ENCODE measurements around the gene OR5B12.

DNA sequence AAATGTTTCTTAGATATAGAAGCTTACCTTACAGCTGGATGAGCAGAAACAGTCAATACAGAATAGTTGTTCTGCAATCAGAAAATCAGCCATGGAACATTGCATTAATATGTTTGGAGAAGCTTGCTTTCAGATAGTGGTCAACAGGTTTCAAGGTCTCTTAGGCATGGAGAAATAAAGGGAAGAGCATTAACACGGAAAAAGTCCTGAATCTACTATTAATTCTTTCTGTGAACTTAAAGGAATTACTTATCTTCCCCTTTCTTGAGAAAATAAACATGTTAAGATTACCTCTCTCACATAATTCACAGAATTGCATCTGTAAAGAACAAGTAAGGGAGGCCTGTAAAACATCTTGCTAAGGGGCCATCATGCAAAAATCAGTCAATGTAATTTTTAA is 35.3 kb downstream of the OR5B12 start, which contains the start of gene OR5B3:
- TF ChIP-seq, protein P1, sequence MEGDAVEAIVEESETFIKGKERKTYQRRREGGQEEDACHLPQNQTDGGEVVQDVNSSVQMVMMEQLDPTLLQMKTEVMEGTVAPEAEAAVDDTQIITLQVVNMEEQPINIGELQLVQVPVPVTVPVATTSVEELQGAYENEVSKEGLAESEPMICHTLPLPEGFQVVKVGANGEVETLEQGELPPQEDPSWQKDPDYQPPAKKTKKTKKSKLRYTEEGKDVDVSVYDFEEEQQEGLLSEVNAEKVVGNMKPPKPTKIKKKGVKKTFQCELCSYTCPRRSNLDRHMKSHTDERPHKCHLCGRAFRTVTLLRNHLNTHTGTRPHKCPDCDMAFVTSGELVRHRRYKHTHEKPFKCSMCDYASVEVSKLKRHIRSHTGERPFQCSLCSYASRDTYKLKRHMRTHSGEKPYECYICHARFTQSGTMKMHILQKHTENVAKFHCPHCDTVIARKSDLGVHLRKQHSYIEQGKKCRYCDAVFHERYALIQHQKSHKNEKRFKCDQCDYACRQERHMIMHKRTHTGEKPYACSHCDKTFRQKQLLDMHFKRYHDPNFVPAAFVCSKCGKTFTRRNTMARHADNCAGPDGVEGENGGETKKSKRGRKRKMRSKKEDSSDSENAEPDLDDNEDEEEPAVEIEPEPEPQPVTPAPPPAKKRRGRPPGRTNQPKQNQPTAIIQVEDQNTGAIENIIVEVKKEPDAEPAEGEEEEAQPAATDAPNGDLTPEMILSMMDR (IDR thresholded peaks at IDR 0.05; ENCODE audit: low read depth, low read length, missing input control) = no peak
- no peak for TF ChIP-seq MAX (IDR thresholded peaks at IDR 0.05)
- TF ChIP-seq TAF1 (conservative IDR thresholded peaks at IDR 0.05) = no peak
- TF ChIP-seq REST (IDR thresholded peaks at IDR 0.05) = no peak
- TF ChIP-seq SP1 (IDR thresholded peaks at IDR 0.05) = no peak
- TF ChIP-seq JUND (IDR thresholded peaks at IDR 0.05) = no peak
- TF ChIP-seq ATF3 (IDR thresholded peaks at IDR 0.05) = no peak
- TF ChIP-seq NR2F2 (IDR thresholded peaks at IDR 0.05) = no peak
- TF ChIP-seq EGR1 (IDR thresholded peaks at IDR 0.05; ENCODE audit: low read depth in 2 of 2) = no peak
- TF ChIP-seq HNF4A (conservative IDR thresholded peaks at IDR 0.05) = no peak
- no peak for TF ChIP-seq YY1 (IDR thresholded peaks at IDR 0.05)

Data from liver (tissue), 3 donors.